SK-N-SH treated with all-trans-retinoic acid at 6 μM for 48 hours (cell line): Measurements from ENCODE around the gene SEC61A2.

ENCODE experiments used
- BACH2 ChIP-seq: fragments of 250-450 bp; sonication (Bioruptor Pico); IDR thresholded peaks from 2 replicates; pipeline ENCODE4 v1.9.0; 2021; ENCODE audit warnings: mild to moderate bottlenecking, borderline replicate concordance
- CREB5 ChIP-seq: fragments of 250-450 bp; sonication (Bioruptor Pico); IDR thresholded peaks from 2 replicates; pipeline ENCODE4 v1.5.1; 2020; ENCODE audit warnings: low read depth, mild to moderate bottlenecking, moderate library complexity
- GLIS3 ChIP-seq: fragments of 250-450 bp; sonication (Bioruptor Pico); IDR thresholded peaks from 2 replicates; pipeline ENCODE4 v1.5.0; 2020; ENCODE audit warnings: mild to moderate bottlenecking, moderate library complexity
- OSR1 ChIP-seq: fragments of 250-450 bp; sonication (Bioruptor Pico); IDR thresholded peaks from 2 replicates; pipeline ENCODE4 v1.8.0; 2022; ENCODE audit warnings: moderate library complexity, mild to moderate bottlenecking, inconsistent platforms
- PATZ1 ChIP-seq: fragments of 250-450 bp; sonication (Bioruptor Pico); IDR thresholded peaks from 2 replicates; pipeline ENCODE4 v1.8.0; 2020; ENCODE audit warnings: mild to moderate bottlenecking, moderate library complexity, borderline replicate concordance
- POU6F1 ChIP-seq: fragments of 250-450 bp; sonication (Bioruptor Pico); IDR thresholded peaks from 2 replicates; pipeline ENCODE4 v1.8.0; 2021; ENCODE audit warnings: low read depth, mild to moderate bottlenecking, moderate library complexity, borderline replicate concordance
- PPARA ChIP-seq: fragments of 250-450 bp; sonication (Bioruptor Pico); IDR thresholded peaks from 2 replicates; pipeline ENCODE4 v1.5.0; 2020; ENCODE audit warnings: mild to moderate bottlenecking, borderline replicate concordance
- RARB ChIP-seq: fragments of 250-450 bp; sonication (Bioruptor Pico); IDR thresholded peaks from 2 replicates; pipeline ENCODE4 v1.8.0; 2021; ENCODE audit warnings: mild to moderate bottlenecking, moderate library complexity
- TCF4 ChIP-seq: fragments of 250-450 bp; sonication (Bioruptor Pico); IDR thresholded peaks from 2 replicates; pipeline ENCODE4 v1.8.0; 2021; ENCODE audit warnings: mild to moderate bottlenecking, moderate library complexity, borderline replicate concordance
- TSHZ2 ChIP-seq: fragments of 250-450 bp; sonication (Bioruptor Pico); IDR thresholded peaks from 2 replicates; pipeline ENCODE4 v1.5.0; 2020; ENCODE audit warnings: mild to moderate bottlenecking, moderate library complexity
- ZC3H10 ChIP-seq: fragments of 250-450 bp; sonication (Bioruptor Pico); IDR thresholded peaks from 2 replicates; pipeline ENCODE4 v1.5.1; 2021; ENCODE audit warnings: mild to moderate bottlenecking, moderate library complexity
- ZFP3 ChIP-seq: fragments of 250-450 bp; sonication (Bioruptor Pico); IDR thresholded peaks from 2 replicates; pipeline ENCODE4 v1.5.0; 2020; ENCODE audit warnings: mild to moderate bottlenecking, moderate library complexity
- ZFP30 ChIP-seq: fragments of 450-650 bp; formaldehyde crosslinking; IDR thresholded peaks from 2 replicates; pipeline ENCODE4 v1.5.0; 2022; ENCODE audit warnings: mild to moderate bottlenecking, moderate library complexity
- ZNF565 ChIP-seq: fragments of 450-650 bp; formaldehyde crosslinking; conservative IDR thresholded peaks from 2 replicates; pipeline ENCODE4 v1.5.0; 2020; ENCODE audit warnings: low read depth, mild to moderate bottlenecking, moderate library complexity

GRCh38 chr10:12191715-12192114 lies 62.2 kb downstream of the SEC61A2 start:
- TF ChIP-seq ZNF565 = no peak
- no peak for TF ChIP-seq PATZ1 (CRISPR knock-in tag)
- TF ChIP-seq BACH2 = no peak
- TF ChIP-seq TSHZ2 (CRISPR knock-in tag) = no peak
- TF ChIP-seq POU6F1 (CRISPR knock-in tag) = no peak
- TF ChIP-seq ZFP3 (CRISPR knock-in tag) = no peak
- TF ChIP-seq PPARA (CRISPR knock-in tag) = no peak
- TF ChIP-seq RARB (CRISPR knock-in tag) = no peak
- no peak for TF ChIP-seq CREB5 (CRISPR knock-in tag)
- TF ChIP-seq TCF4 = no peak
- no peak for TF ChIP-seq ZC3H10 (CRISPR knock-in tag)
- no peak for TF ChIP-seq OSR1
- TF ChIP-seq GLIS3 = no peak
- no peak for TF ChIP-seq ZFP30 (CRISPR knock-in tag)
